GM19351 (cell line): ENCODE measurements around the gene SLC35A1.

Experiments used
- ATAC-seq: cut with Tn5 transposase; IDR thresholded peaks from one replicate; pipeline ENCODE4 v1.9.1; 2021; ENCODE audit warnings: mild to moderate bottlenecking, moderate library complexity; ENCODE audit not compliant: unreplicated experiment

Gene SLC35A1

GRCh38 chr6:87522686-87523085 lies 49.9 kb downstream of the SLC35A1 start:
- ATAC-seq: no peak

- ATAC-seq: no peak
Measured at GRCh38 chr6:87529221-87529620, 56.4 kb downstream of the SLC35A1 start.

GRCh38 chr6:87534377-87535047 lies 61.7 kb downstream of the SLC35A1 start:
- no peak for ATAC-seq

- ATAC-seq: no peak
Measured at GRCh38 chr6:87538510-87539260, 65.9 kb downstream of the SLC35A1 start.

- ATAC-seq: no peak
Measured at GRCh38 chr6:87539554-87539953, 66.8 kb downstream of the SLC35A1 start.

GRCh38 chr6:87540539-87540938 lies 67.8 kb downstream of the SLC35A1 start:
- no peak for ATAC-seq

GRCh38 chr6:87541041-87541440 lies 68.3 kb downstream of the SLC35A1 start:
- no peak for ATAC-seq

GRCh38 chr6:87541744-87542143 lies 69.0 kb downstream of the SLC35A1 start:
- no peak for ATAC-seq

- no peak for ATAC-seq
Measured at GRCh38 chr6:87543696-87544473, 71.1 kb downstream of the SLC35A1 start.

GRCh38 chr6:87544474-87544735 lies 71.6 kb downstream of the SLC35A1 start:
- ATAC-seq: no peak

GRCh38 chr6:87551799-87552198 lies 79.0 kb downstream of the SLC35A1 start:
- ATAC-seq: no peak

GRCh38 chr6:87553159-87553765 lies 80.5 kb downstream of the SLC35A1 start:
- ATAC-seq: no peak

GRCh38 chr6:87555506-87555905 lies 82.7 kb downstream of the SLC35A1 start:
- no peak for ATAC-seq

- ATAC-seq: no peak
Measured at GRCh38 chr6:87558446-87558845, 85.7 kb downstream of the SLC35A1 start.

- no peak for ATAC-seq
Measured at GRCh38 chr6:87561017-87561416, 88.2 kb downstream of the SLC35A1 start.
